ENCODE measurements around the gene TAMM41.
"Not testable (repeated sequence)": the region's sequence is repeated elsewhere in the genome, so short reads cannot be mapped to it uniquely, and the experiment has no call there.

The TAMM41 gene

GRCh38 chr3:11776346-11776745 lies 70.3 kb downstream of the TAMM41 start:
- Histone ChIP-seq H3K27ac (no peak overlapping the region), H3K36me3 (ENCODE audit: control insufficient read depth, insufficient read depth, low read length) (no peaks in the 10 kb centered on the region), H3K4me2 (ENCODE audit: low read length) (no peak overlapping the region), H3K9ac (no peak overlapping the region), H2AFZ (no peak overlapping the region), H3K27me3 (ENCODE audit: control insufficient read depth, insufficient read depth, low read length) (no peaks in the 10 kb centered on the region), H3K9me3 (ENCODE audit: control insufficient read depth, low read length) (no peaks in the 10 kb centered on the region), H3K4me3 (ENCODE audit: low read depth, low read length) (no peak overlapping the region), H3K4me1 (no peaks in the 10 kb centered on the region), H3K79me2 (no peaks in the 10 kb centered on the region)
- TF ChIP-seq CTCF (IDR thresholded peaks at IDR 0.05): no peak

GRCh38 chr3:11775493-11775892 lies 71.2 kb downstream of the TAMM41 start:
- no peak for TF ChIP-seq CTCF (IDR thresholded peaks at IDR 0.05)
- no peaks in the 10 kb centered on the region for H3K36me3 ChIP-seq (ENCODE audit: control insufficient read depth, insufficient read depth, low read length)
- H3K4me3 ChIP-seq (ENCODE audit: low read depth, low read length): no peak overlapping the region
- H2AFZ ChIP-seq: no peak overlapping the region
- H3K4me2 ChIP-seq (ENCODE audit: low read length): no peak overlapping the region
- no peaks in the 10 kb centered on the region for H3K27me3 ChIP-seq (ENCODE audit: control insufficient read depth, insufficient read depth, low read length)
- H3K9ac ChIP-seq: no peak overlapping the region
- peaks cover 6% of the 10 kb centered on the region for H3K4me1 ChIP-seq
- H3K27ac ChIP-seq: no peak overlapping the region
- no peaks in the 10 kb centered on the region for H3K79me2 ChIP-seq
- H3K9me3 ChIP-seq (ENCODE audit: control insufficient read depth, low read length): no peaks in the 10 kb centered on the region

- peaks cover 14% of the 10 kb centered on the region for H3K4me1 ChIP-seq
- H3K9ac ChIP-seq: no peak overlapping the region
- no peak overlapping the region for H3K27ac ChIP-seq
- H2AFZ ChIP-seq: no peak overlapping the region
- TF ChIP-seq CTCF (IDR thresholded peaks at IDR 0.05): peak; percentile 48
- no peaks in the 10 kb centered on the region for H3K36me3 ChIP-seq (ENCODE audit: control insufficient read depth, insufficient read depth, low read length)
- H3K9me3 ChIP-seq (ENCODE audit: control insufficient read depth, low read length): no peaks in the 10 kb centered on the region
- H3K4me2 ChIP-seq (ENCODE audit: low read length): no peak overlapping the region
- no peaks in the 10 kb centered on the region for H3K79me2 ChIP-seq
- H3K4me3 ChIP-seq (ENCODE audit: low read depth, low read length): no peak overlapping the region
- no peaks in the 10 kb centered on the region for H3K27me3 ChIP-seq (ENCODE audit: control insufficient read depth, insufficient read depth, low read length)
Observed at GRCh38 chr3:11774296-11774877, 72.3 kb downstream of the TAMM41 start.

- H3K79me2 ChIP-seq; H3K4me3 ChIP-seq (ENCODE audit: low read depth, low read length); H3K9me3 ChIP-seq (ENCODE audit: control insufficient read depth, low read length); H3K27me3 ChIP-seq (ENCODE audit: control insufficient read depth, insufficient read depth, low read length); H3K36me3 ChIP-seq (ENCODE audit: control insufficient read depth, insufficient read depth, low read length); H3K4me2 ChIP-seq (ENCODE audit: low read length); H3K27ac ChIP-seq; H2AFZ ChIP-seq; H3K9ac ChIP-seq: not testable (repeated sequence)
- H3K4me1 ChIP-seq: peaks cover 14% of the 10 kb centered on the region
Observed at GRCh38 chr3:11771931-11772330, 74.8 kb downstream of the TAMM41 start.

- Histone ChIP-seq H3K27ac (peak overlapping the region; percentile 6), H3K4me2 (ENCODE audit: low read length) (peak overlapping the region; percentile 70), H3K79me2 (no peaks in the 10 kb centered on the region), H3K27me3 (ENCODE audit: control insufficient read depth, insufficient read depth, low read length) (no peaks in the 10 kb centered on the region), H3K9me3 (ENCODE audit: control insufficient read depth, low read length) (no peaks in the 10 kb centered on the region), H3K36me3 (ENCODE audit: control insufficient read depth, insufficient read depth, low read length) (no peaks in the 10 kb centered on the region), H3K4me3 (ENCODE audit: low read depth, low read length) (peak overlapping the region; percentile 49), H2AFZ (peak overlapping the region; percentile 49), H3K4me1 (peaks cover 14% of the 10 kb centered on the region), H3K9ac (no peak overlapping the region)
- TF ChIP-seq CTCF (IDR thresholded peaks at IDR 0.05): no peak
Observed at GRCh38 chr3:11770477-11771391, 76.0 kb downstream of the TAMM41 start.

All from parathyroid adenoma (tissue), 2 donors.